ENCODE data around the gene HTT. TPM values are rescaled to one million over a fixed set of nuclear protein-coding genes. Genes with fewer than 3 reads are reported as not detected.

HTT gene
- total and polyA plus RNA-seq, 2 of the 13 experiments (the other 11 are each of a cell fraction or from before 2014, with no cell fraction given), result 17.5 to 19.5 TPM

- intact Hi-C loops (cut with micrococcal nuclease; ENCODE audit: unreplicated experiment), result no loop called here
- FAIRE-seq, result no peak
Observed at GRCh38 chr4:3219761-3220475, 145.4 kb downstream of the HTT start.

GRCh38 chr4:3220476-3221183 is 146.1 kb downstream of the HTT start:
- CTCF ChIA-PET (ENCODE audit: low intra/inter-chr PET ratio, low total read pairs), result no interaction called here
- WGBS (ENCODE audit: low lambda C conversion rate), result 99% methylated on average over 8 of the region's 8 CpGs
- no TSS peak for BruUV-seq (replicated peaks)
- Histone ChIP-seq H4K20me1 (ENCODE audit: insufficient read depth, low read length) (no peaks in the 10 kb centered on the region), H3K27ac (ENCODE audit: extremely low read length, insufficient read depth, low read length) (no peak overlapping the region), H3K4me2 (ENCODE audit: low read depth, low read length) (no peak overlapping the region), H3K36me3 (replicated peaks in 1 of 2; ENCODE audit: control insufficient read depth in 1 of 2, insufficient read depth in 2 of 2, low read length in 2 of 2) (peaks cover 27 to 89% of the 10 kb centered on the region in 2 experiments), H3K9me3 (ENCODE audit: low read length) (no peaks in the 10 kb centered on the region), H3K9ac (ENCODE audit: insufficient read depth, low read depth, low read length) (no peak overlapping the region), H3K4me3 (replicated peaks in 1 of 3; ENCODE audit: insufficient read depth in 1 of 3, low read depth in 2 of 3, low read length in 3 of 3) (no peak overlapping the region), H3K4me1 (ENCODE audit: insufficient read depth, low read length) (no peaks in the 10 kb centered on the region), H3K27me3 (ENCODE audit: control insufficient read depth in 1 of 2, insufficient read depth in 2 of 2, low read length in 2 of 2) (no peaks in the 10 kb centered on the region), H3K79me2 (ENCODE audit: insufficient read depth, low read length) (no peaks in the 10 kb centered on the region), H2AFZ (ENCODE audit: low read length) (no peak overlapping the region)
- POLR2A ChIA-PET, result no interaction called here
- TF ChIP-seq, protein P1, sequence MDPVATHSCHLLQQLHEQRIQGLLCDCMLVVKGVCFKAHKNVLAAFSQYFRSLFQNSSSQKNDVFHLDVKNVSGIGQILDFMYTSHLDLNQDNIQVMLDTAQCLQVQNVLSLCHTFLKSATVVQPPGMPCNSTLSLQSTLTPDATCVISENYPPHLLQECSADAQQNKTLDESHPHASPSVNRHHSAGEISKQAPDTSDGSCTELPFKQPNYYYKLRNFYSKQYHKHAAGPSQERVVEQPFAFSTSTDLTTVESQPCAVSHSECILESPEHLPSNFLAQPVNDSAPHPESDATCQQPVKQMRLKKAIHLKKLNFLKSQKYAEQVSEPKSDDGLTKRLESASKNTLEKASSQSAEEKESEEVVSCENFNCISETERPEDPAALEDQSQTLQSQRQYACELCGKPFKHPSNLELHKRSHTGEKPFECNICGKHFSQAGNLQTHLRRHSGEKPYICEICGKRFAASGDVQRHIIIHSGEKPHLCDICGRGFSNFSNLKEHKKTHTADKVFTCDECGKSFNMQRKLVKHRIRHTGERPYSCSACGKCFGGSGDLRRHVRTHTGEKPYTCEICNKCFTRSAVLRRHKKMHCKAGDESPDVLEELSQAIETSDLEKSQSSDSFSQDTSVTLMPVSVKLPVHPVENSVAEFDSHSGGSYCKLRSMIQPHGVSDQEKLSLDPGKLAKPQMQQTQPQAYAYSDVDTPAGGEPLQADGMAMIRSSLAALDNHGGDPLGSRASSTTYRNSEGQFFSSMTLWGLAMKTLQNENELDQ (CRISPR knock-in tag; IDR thresholded peaks at IDR 0.05; ENCODE audit: borderline replicate concordance), result no peak
- no peak for TF ChIP-seq ZC3H13 (CRISPR knock-in tag; IDR thresholded peaks at IDR 0.05)
- TF ChIP-seq FOSL2 (CRISPR knock-in tag; IDR thresholded peaks at IDR 0.05), result no peak
- TF ChIP-seq EHMT2 (IDR thresholded peaks at IDR 0.05; ENCODE audit: borderline replicate concordance, low read depth, low read length), result no peak
- TF ChIP-seq ZNF431 (CRISPR knock-in tag; IDR thresholded peaks at IDR 0.05; ENCODE audit: borderline replicate concordance, low read depth), result no peak
- TF ChIP-seq ZNF292 (CRISPR knock-in tag; IDR thresholded peaks at IDR 0.05; ENCODE audit: borderline replicate concordance, low read depth), result no peak
- no peak for TF ChIP-seq ZBTB42 (CRISPR knock-in tag; IDR thresholded peaks at IDR 0.05)
- ATAC-seq, result no peak
- intact Hi-C loops (cut with micrococcal nuclease; ENCODE audit: unreplicated experiment), result no loop called here
- DNase-seq (ENCODE audit: low spot score), result no peak
- in situ Hi-C loops (cut with HindIII; ENCODE audit: extremely low pct_ligation_motif_present, low pct_unique_long_range_greater_than_20kb), result no loop called here
- FAIRE-seq, result no peak

More at GRCh38 chr4:3219761-3220475, 145.4 kb downstream of the HTT start:
- BruUV-seq (replicated peaks), result no TSS peak
- Histone ChIP-seq H4K20me1 (ENCODE audit: insufficient read depth, low read length) (no peaks in the 10 kb centered on the region), H2AFZ (ENCODE audit: low read length) (no peak overlapping the region), H3K27me3 (ENCODE audit: control insufficient read depth in 1 of 2, insufficient read depth in 2 of 2, low read length in 2 of 2) (no peaks in the 10 kb centered on the region), H3K36me3 (replicated peaks in 1 of 2; ENCODE audit: control insufficient read depth in 1 of 2, insufficient read depth in 2 of 2, low read length in 2 of 2) (peaks cover 30 to 89% of the 10 kb centered on the region in 2 experiments), H3K4me3 (replicated peaks in 1 of 3; ENCODE audit: insufficient read depth in 1 of 3, low read depth in 2 of 3, low read length in 3 of 3) (no peak overlapping the region), H3K9me3 (ENCODE audit: low read length) (no peaks in the 10 kb centered on the region), H3K9ac (ENCODE audit: insufficient read depth, low read depth, low read length) (no peak overlapping the region), H3K79me2 (ENCODE audit: insufficient read depth, low read length) (no peaks in the 10 kb centered on the region), H3K4me1 (ENCODE audit: insufficient read depth, low read length) (no peaks in the 10 kb centered on the region), H3K27ac (ENCODE audit: extremely low read length, insufficient read depth, low read length) (no peak overlapping the region), H3K4me2 (ENCODE audit: low read depth, low read length) (no peak overlapping the region)
- ATAC-seq (no peak), DNase-seq (ENCODE audit: low spot score) (no peak)
- CTCF ChIA-PET (ENCODE audit: low intra/inter-chr PET ratio, low total read pairs), result no interaction called here
- POLR2A ChIA-PET, result no interaction called here
- 92% methylated on average over 7 of the region's 9 CpGs for WGBS (ENCODE audit: low lambda C conversion rate)
- TF ChIP-seq ZNF567 (CRISPR knock-in tag; IDR thresholded peaks at IDR 0.05; ENCODE audit: borderline replicate concordance) (no peak), RBM22 (optimal IDR thresholded peaks at IDR 0.05; ENCODE audit: low read length) (peak; percentile 66), MAFK (conservative IDR thresholded peaks at IDR 0.05 in 1 of 2, IDR thresholded peaks at IDR 0.05 in 1 of 2; ENCODE audit: low read length in 2 of 2) (0 out of 4 replicates have a peak, but pooled peaks of 1 of the 2 experiments have one; percentile 15)
- in situ Hi-C loops (cut with HindIII; ENCODE audit: extremely low pct_ligation_motif_present, low pct_unique_long_range_greater_than_20kb), result no loop called here

Data from HepG2 (cell line).